T47D (cell line): ENCODE data around the gene SPECC1.
A peak's percentile ranks its signal among the peaks of the same experiment; 100 is the strongest.
"Not testable (repeated sequence)": the region's sequence is repeated elsewhere in the genome, so short reads cannot be mapped to it uniquely, and the experiment has no call there.

Source experiments
- DNase-seq, 2 experiments: peaks; one replicate each; pipeline versions ENCODE4 v3.0.0 to v3.0.0-alpha.2; 2011 to 2012; ENCODE audit warnings: low read depth in 1 of 2, low spot score in 1 of 2
- JUND ChIP-seq: IDR thresholded peaks from 2 replicates; pipeline ENCODE4 v1.6.1; 2012; ENCODE audit warnings: low read depth
- in situ Hi-C: cut with HindIII; loops from 2 replicates; pipeline ENCODE4 v1.10.0; 2016; ENCODE audit warnings: low sequenced_read_pairs, low pct_unique_long_range_greater_than_20kb

SPECC1 gene

DNA sequence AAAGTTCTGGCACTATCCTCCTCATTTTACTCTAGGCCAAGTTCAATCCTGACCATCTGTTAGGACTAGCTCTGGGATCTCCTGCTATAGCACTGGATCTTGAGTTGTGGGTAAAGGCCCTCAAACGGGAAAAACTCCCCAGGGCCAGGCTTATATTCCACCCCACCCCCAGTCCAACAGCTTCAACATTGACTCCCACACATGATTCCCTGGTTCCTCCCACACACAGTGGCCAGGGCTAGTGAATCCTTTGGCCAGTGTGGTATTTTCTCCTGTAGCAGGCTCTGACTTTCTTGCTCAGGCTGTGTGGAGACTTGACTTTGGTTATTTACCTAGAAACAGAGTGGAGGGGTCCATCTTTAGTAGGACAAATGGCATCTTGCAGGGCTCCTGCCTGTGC is 21.3 kb upstream of the SPECC1 start:
- in situ Hi-C loops: no loop called here
- TF ChIP-seq JUND: no peak
- DNase-seq: peak in 1 of 2 experiments; percentile 24

DNA sequence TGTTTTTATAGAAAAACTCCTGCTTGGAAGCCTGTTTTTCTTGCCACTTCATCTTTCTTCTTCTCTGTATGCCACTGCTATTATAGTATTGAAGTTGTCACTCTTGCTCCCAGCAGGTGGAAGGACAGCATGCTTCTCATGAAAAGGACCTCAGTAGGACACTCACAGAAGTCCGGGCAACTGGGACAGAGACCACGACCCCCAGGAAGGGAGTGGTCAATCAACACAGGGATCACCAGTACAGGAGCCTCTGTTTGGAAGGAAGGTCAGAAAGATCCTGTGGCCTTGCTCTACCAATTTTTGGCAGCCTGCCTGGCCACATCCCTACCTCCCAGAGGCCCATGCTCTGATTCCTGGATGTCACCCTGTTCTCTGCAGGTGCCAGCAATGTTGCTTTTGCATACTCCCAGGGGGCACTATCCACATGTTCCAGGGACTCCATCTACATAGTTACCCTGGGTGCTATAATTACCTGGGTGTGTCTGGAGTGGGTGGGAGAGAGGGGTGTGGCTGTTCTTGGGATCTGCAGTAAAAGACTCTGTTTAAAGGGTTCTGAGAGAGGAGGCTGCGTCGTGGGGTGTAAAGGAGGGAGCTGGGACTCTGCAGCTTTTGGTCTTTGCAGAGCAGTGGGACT is 17.8 kb upstream of the SPECC1 start:
- no peak for TF ChIP-seq JUND
- DNase-seq: no peak

DNA sequence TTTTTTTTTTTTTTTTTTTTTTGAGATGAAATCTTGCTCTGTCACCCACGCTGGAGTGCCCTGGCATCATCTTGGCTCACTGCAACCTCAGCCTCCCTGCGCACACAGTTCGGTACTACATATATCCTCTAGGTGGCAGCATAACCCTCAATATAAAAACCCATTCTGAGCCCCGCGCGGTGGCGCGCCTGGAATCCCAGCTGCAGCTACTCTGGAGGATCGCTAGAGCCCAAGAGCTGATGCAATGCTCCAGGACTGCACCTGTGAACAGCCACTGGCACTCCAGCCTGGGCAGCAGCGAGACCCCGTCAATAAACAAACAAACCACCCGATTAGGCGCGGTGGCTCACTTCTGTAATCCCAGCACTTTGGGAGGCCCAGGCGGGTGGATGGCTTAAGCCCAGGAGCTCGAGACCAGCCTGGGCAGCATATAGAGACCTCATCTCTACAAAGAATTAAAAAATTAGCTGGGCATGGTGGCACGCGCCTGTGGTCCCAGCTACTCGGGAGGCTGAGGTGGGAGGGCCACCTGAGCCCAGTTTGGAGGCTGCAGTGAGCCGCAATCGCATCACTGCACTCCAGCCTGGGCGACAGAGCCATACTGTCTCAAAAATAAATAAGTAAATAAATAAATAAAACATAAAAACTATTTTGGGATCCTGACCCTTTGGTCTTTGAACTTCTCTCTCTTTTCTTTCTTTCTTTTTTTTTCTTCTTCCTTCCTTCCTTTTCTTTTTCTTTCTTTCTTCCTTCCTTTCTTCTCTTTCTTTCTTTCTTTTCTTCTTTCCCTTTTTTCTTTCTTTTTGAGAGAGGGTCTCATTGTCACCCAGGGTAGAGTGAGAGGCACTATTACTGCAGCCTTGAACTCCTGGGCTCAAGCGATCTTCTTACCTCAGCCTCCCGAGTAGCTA is 16.1 kb upstream of the SPECC1 start:
- peak; percentile 43 to 97 for DNase-seq
- no peak for TF ChIP-seq JUND
- in situ Hi-C loops: no loop called here

More for the DNA sequence above, 17.8 kb upstream of the SPECC1 start:
- in situ Hi-C loops: no loop called here

DNA sequence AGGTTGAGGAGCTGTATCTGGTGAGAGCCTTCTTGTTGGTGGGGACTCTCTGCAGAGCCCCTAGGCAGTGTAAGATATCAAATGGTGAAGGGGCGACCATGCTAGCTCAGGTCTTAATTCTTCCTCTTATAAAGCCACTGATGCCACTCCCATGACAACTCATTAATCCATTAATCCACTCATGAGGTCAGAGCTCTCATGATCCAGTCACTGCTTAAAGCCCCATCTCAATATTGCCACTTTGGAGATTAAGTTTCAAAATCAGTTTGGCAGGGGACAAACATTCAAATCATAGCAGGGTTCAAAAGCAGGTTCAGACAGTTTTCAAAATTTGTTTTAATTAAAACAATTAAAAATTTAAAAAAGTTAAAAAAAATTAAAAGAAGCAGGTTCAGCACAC is 13.1 kb upstream of the SPECC1 start:
- no peak for DNase-seq
- no peak for TF ChIP-seq JUND
- in situ Hi-C loops: no loop called here

DNA sequence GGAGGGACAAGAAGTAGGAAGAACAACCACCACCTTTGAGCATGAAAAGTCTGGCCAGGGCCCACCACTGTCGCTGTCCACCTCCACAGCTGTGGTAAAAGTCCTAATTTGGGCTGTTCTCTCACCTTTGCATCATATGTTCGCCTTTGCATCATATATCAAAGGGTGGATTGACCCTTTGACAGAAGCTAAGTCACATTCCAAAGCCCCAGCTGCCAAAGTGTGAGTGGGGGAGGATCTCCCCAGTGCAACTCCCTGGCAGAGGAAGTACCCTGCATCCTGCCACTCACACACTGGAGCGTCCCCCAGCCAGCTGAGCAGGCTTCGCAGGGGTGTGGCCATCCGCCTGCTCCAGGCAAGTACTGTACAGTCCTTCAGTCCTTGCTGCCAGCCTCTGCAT is 12.7 kb upstream of the SPECC1 start:
- in situ Hi-C loops: no loop called here
- TF ChIP-seq JUND: no peak
- DNase-seq: peak in 1 of 2 experiments; percentile 47

DNA sequence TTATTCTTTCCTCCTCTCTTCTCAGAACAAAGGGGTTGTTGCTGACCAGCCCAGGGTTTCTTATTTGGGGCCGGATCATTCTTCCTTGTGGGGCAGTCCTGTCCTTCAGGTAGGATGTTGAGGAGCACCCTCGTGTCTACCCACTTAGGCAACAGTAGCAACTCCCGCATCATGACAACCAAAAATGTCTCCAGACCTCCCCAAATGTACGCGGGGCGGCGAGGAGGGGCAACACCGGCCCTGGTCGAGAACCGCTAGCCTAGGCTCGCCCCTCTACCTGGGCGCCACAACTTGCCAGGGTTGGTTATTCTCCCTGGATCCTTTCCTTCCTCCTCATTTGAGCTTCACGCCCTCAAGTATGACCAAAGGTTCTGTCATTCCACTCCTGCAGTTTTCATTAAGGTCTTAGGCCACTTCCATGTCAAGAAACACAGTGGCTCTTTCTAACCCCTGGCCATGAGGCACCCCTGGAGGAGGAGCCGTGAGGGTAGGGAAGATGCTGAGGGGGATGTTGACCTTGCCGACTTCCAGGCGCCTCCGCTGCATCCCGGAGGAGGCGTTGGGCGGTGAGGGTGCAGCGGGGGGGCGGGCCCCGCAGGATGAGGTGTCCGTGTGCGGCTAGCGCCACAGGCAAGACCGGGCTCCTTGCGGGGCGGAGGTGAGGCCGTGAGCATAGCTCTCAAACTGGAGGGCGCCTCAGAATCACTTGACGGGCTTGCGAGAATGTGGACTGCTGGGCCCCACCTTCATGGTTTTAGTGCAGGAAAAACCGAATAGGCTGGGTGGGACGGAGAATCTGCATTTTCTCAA is 712 bp upstream of the SPECC1 start:
- DNase-seq: peak in 1 of 2 experiments; percentile 50
- in situ Hi-C loops: no loop called here

DNA sequence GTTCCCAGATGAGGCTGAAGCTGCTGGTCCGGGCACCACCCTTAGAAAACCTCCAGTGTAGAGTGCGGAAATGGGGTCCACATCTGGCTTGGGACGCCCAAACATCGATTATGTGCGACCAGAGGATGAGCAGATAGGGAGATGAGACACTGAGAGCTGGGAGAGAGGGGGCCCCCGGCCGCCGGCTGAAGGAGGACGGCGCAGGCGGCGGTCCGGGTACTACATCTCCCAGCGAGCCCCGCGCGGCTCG is 182 bp upstream of the SPECC1 start:
- in situ Hi-C loops: no loop called here
- no peak for TF ChIP-seq JUND
- DNase-seq: no peak

More for the DNA sequence above, 712 bp upstream of the SPECC1 start:
- no peak for TF ChIP-seq JUND

DNA sequence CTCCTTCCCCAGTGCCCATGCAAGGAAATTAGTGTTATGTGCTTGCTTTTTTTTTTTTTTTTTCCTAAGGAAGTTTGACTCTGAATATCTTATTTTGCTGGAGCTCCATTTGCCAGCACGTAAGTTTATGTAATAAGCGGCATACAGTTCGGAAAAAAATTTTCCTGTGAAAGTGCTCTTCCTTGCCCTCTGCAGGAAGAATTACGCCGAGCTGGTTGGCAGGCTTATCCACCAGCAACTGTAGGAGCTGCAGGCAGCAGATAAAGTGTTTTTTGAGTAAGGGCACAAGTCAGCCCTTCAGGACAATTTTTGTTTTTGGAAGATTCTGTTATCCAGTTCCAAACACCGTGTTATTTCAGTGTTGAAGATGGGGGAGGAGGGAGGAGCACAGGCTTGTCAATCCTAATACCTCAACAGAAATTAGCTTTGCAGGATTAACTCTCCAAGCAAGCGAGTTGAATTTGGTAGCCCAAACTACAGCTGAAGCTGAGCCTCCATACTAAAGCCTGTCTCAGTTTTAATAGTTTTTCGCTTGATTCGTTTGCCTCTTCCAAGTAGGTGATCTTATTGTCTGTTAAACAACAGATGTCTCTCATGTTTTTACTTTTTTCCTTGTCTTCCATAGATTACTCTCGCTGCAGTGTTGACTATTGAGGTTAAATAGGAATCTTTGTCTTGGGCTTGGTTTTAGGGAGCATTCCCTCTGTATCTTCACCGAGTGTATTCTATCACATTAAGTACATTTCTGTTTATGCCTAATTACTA is 1.1 kb downstream of the SPECC1 start:
- TF ChIP-seq JUND: no peak
- DNase-seq: peak; percentile 64 to 78
- in situ Hi-C loops: no loop called here

DNA sequence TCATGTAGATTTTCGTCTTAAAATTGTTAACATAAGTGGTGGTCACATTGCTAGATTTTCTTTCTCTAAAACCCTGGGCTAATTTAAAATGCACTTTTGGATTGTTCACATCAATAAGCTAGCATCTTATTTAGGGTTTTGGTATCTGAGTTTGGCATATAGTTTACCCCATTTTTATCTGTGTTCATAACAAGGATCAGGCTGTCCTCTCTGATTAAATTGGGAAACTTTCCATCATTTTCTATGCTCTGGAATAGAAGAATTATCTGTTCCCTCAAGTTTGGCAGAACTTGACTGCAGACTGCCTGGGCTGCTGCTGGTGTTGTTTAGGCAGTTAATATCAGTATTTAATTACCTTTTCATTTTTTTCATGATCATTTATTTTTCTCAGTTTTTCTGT is 1.8 kb downstream of the SPECC1 start:
- in situ Hi-C loops: no loop called here
- DNase-seq: no peak

DNA sequence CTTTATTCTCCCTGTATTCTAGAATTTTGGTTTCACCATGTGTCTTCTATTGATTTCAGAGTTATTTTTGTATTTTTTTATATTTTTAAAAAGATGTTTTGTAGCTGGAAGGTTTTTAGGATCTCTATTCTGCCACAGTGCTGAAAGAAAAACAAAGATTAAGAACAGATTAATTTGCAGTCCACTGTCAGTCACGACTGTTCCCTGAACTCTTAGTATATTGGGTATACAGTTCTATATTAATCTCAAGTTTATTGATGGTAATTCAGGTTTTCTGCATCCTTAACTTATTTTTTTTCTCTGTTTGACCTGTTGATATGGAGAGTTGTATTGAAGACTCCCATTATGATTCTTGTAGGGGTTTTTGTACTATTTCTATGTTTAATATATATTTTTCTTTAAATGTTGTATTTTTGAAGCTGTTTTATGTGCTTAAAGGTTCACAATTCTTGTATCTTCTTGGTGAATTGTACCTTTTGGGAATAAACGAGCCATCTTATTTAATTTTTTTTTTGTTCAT is 2.9 kb downstream of the SPECC1 start:
- TF ChIP-seq JUND: no peak
- in situ Hi-C loops: no loop called here
- DNase-seq: no peak

More for the DNA sequence above, 1.8 kb downstream of the SPECC1 start:
- TF ChIP-seq JUND: no peak

DNA sequence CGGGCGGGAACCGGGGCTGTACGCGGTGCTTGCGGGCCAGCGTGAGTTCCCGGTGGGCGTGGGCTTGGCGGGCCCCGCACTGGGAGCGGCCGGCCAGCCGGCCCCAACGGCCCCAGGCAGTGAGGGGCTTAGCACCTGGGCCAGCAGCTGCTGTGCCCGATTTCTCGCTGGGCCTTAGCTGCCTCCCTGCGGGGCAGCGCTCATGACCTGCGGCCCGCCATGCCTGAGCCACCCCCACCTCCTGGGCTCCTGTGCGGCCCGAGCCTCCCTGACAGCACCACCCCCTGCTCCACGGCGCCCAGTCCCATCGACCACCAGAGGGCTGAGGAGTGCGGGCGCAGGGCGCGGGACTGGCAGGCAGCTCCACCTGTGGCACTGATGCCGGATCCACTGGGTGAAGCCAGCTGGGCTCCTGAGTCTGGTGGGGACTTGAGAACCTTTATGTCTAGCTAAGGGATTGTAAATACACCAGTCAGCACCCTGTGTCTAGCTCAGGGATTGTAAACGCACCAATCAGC is 7.4 kb downstream of the SPECC1 start:
- DNase-seq, in situ Hi-C loops: not testable (repeated sequence)

DNA sequence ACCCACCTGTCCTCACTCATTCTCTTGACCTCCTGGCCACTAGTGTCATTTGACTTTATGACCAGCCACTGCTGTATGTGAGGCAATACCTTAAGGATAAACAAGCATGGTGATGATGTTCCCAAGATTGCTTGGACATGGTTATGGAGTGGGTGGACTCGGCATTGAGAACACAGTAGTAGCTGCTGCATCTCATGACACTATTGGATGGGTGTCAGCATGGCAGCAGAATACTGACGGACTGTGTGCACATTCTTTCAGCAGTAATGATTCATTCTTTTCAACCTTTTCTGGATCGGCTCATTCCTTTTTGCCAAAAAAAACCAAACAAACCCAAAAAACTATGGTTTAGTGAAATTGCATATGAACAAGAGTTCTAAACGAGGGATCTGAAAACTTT is 13.5 kb downstream of the SPECC1 start:
- in situ Hi-C loops: no loop called here
- no peak for TF ChIP-seq JUND
- DNase-seq: no peak
